Adrenal gland (tissue), 5 donors: Measurements from ENCODE around the gene ZBTB44.

Experiments used
- POLR2A ChIP-seq, 2 donors: fragments of 450-650 bp; IDR thresholded peaks; one replicate each; pipeline ENCODE4 v1.6.1; 2017; ENCODE audit warnings: antibody characterized with exemption in 2 of 2, mild to moderate bottlenecking in 2 of 2, moderate library complexity in 1 of 2
- TF ChIP-seq, protein P1 (sequence below), 6 experiments: fragments of 450-650 bp in 4 of 6; fragments of 200-600 bp in 2 of 6; sonication (generic) in 1 of 6; IDR thresholded peaks; 1 replicate in 5 of 6; 2 replicates in 1 of 6; pipeline versions ENCODE4 v1.5.1 to v1.8.0; 2016 to 2021; ENCODE audit warnings: antibody characterized with exemption in 6 of 6, mild to moderate bottlenecking in 2 of 6, moderate library complexity in 1 of 6
- donor health status: DM: no; HTN: no; CAD: no.

DNA sequence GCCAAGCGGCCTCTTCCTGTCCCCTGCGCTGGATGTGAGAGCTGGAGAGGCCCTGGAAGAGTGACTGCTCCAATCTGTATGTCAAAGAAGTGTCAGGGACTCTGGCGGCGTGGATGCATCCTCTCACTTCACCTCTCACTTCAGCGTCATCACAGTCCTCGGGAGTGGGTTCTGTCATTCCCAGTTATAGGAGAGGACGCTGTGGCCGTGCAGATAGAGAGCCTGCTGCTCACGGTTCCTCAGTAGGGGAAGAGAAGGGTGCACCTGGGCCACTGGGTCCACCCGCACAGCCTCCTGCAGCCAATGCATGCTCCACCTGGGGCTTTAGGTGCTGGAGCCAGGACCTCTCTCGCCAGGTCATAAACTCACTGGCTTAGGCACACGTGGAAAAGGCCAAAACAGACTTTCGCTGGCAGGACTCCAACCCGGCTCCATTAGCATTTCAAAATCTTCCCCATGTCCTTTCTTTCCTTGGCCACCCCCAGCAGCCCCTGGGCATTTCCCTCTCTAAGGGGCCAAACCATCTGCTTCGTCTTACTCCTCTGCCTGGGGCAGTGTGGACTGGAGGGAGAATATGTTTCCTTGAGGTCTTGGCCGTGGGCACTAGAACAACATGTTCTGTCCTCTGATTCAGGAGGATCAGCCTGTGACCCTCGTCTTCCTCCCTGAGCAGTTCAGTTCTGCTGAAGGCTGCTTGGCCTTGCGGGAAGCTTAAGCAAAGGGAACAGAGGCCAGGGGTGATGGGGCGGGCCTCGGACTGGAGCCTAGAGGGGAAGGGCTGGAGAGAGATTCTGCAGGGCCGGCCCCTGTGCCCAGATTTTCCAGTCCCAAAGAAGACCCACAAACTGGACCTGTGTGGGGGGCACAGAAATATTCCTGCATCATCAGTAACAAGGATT lies 97.3 kb downstream of the ZBTB44 start:
- TF ChIP-seq, protein P1, sequence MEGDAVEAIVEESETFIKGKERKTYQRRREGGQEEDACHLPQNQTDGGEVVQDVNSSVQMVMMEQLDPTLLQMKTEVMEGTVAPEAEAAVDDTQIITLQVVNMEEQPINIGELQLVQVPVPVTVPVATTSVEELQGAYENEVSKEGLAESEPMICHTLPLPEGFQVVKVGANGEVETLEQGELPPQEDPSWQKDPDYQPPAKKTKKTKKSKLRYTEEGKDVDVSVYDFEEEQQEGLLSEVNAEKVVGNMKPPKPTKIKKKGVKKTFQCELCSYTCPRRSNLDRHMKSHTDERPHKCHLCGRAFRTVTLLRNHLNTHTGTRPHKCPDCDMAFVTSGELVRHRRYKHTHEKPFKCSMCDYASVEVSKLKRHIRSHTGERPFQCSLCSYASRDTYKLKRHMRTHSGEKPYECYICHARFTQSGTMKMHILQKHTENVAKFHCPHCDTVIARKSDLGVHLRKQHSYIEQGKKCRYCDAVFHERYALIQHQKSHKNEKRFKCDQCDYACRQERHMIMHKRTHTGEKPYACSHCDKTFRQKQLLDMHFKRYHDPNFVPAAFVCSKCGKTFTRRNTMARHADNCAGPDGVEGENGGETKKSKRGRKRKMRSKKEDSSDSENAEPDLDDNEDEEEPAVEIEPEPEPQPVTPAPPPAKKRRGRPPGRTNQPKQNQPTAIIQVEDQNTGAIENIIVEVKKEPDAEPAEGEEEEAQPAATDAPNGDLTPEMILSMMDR (IDR thresholded peaks at IDR 0.05) = no peak
- no peak for TF ChIP-seq POLR2A (IDR thresholded peaks at IDR 0.05)
